PC-3 (cell line): ENCODE measurements around the gene XCL2. TPM values are rescaled to one million over a fixed set of nuclear protein-coding genes. Genes with fewer than 3 reads are reported as not detected.
"Not testable (repeated sequence)": the region's sequence is repeated elsewhere in the genome, so short reads cannot be mapped to it uniquely, and the experiment has no call there.

Source experiments
- ATAC-seq: fragments of 200-7000 bp; cut with Tn5 transposase; 2 replicates; pipeline ENCODE4 v1.9.1; 2020; ENCODE audit warnings: mild to moderate bottlenecking, moderate library complexity
- BruUV-seq: library from RNA; stranded (reverse); fragments of 400-500 nt; replicated peaks from 2 replicates; lab custom pipeline; 2021; lab: Mats Ljungman, UMichigan
- CTCF ChIA-PET: fragments of 300-600 bp; sonication (Branson Sonifier 250); formaldehyde crosslinking; loops from one replicate; lab custom pipeline; 2022; ENCODE audit warnings: antibody characterized with exemption; lab: Charles Lee
- POLR2A ChIA-PET: fragments of 300-600 bp; sonication (Branson Sonifier 250); formaldehyde crosslinking; loops from one replicate; lab custom pipeline; 2022; ENCODE audit warnings: antibody characterized with exemption; ENCODE audit not compliant: unreplicated experiment; lab: Charles Lee
- DNase-seq: peaks from one replicate; pipeline ENCODE4 v3.0.0-alpha.2; 2015
- H2AFZ ChIP-seq: fragments of 300-600 bp; sonication (generic); 2 replicates; pipeline ENCODE4 v1.6.0; 2016; ENCODE audit warnings: antibody characterized with exemption, low read length
- H3F3A ChIP-seq: fragments of 300-600 bp; sonication (generic); one replicate; pipeline ENCODE4 v1.6.0; 2017; ENCODE audit warnings: antibody characterized with exemption, low read length, control low read depth, mild to moderate bottlenecking; ENCODE audit not compliant: unreplicated experiment
- H3K27ac ChIP-seq: fragments of 300-600 bp; sonication (generic); 2 replicates; pipeline ENCODE4 v1.5.1; 2016; ENCODE audit warnings: mild to moderate bottlenecking, low read length
- H3K27me3 ChIP-seq: fragments of 300-600 bp; sonication (generic); 2 replicates; pipeline ENCODE4 v1.6.1; 2016; ENCODE audit warnings: low read length, mixed read lengths
- H3K36me3 ChIP-seq: fragments of 300-600 bp; sonication (generic); 2 replicates; pipeline ENCODE4 v1.6.1; 2016; ENCODE audit warnings: low read depth, mixed run types, low read length, mixed read lengths
- H3K4me1 ChIP-seq: fragments of 300-600 bp; sonication (generic); 2 replicates; pipeline ENCODE4 v1.5.1; 2016; ENCODE audit warnings: low read length; ENCODE audit not compliant: insufficient read depth
- H3K4me2 ChIP-seq: fragments of 300-600 bp; sonication (generic); 2 replicates; pipeline ENCODE4 v1.6.0; 2016; ENCODE audit warnings: low read length
- H3K4me3 ChIP-seq: fragments of 300-600 bp; sonication (generic); 2 replicates; pipeline ENCODE4 v1.5.1; 2016; ENCODE audit warnings: mild to moderate bottlenecking, low read length, mixed read lengths
- H3K79me2 ChIP-seq: fragments of 300-600 bp; sonication (generic); 2 replicates; pipeline ENCODE4 v1.6.1; 2017; ENCODE audit warnings: low read length, mixed read lengths
- H3K9ac ChIP-seq: fragments of 300-600 bp; sonication (generic); 2 replicates; pipeline ENCODE4 v1.6.0; 2016; ENCODE audit warnings: mild to moderate bottlenecking, low read length
- H3K9me2 ChIP-seq: fragments of 300-600 bp; sonication (generic); replicated peaks from 2 replicates; pipeline ENCODE4 v1.6.1; 2016; ENCODE audit warnings: mixed run types, low read length, mixed read lengths
- H3K9me3 ChIP-seq: fragments of 300-600 bp; sonication (generic); 2 replicates; pipeline ENCODE4 v1.6.1; 2016; ENCODE audit warnings: low read length, mixed read lengths
- H4K20me1 ChIP-seq: fragments of 300-600 bp; sonication (generic); 2 replicates; pipeline ENCODE4 v1.6.1; 2016; ENCODE audit warnings: low read length, mixed read lengths
- CTCF ChIP-seq: fragments of 300-600 bp; sonication (generic); conservative IDR thresholded peaks from 2 replicates; pipeline ENCODE4 v1.5.1; 2017; ENCODE audit warnings: antibody characterized with exemption, low read depth, mild to moderate bottlenecking, low read length
- EZH2 ChIP-seq: fragments of 300-600 bp; sonication (generic); IDR thresholded peaks from one replicate; pipeline ENCODE4 v1.6.1; 2017; ENCODE audit warnings: antibody characterized with exemption, mild to moderate bottlenecking, low read length; ENCODE audit not compliant: unreplicated experiment
- EZH2phosphoT487 ChIP-seq: fragments of 300-600 bp; sonication (generic); IDR thresholded peaks from 2 replicates; pipeline ENCODE4 v1.6.1; 2018; ENCODE audit warnings: mild to moderate bottlenecking, antibody characterized with exemption, low read length, borderline replicate concordance
- intact Hi-C: fragments of 100-400 bp; cut with micrococcal nuclease; formaldehyde crosslinking; loops from 2 replicates; pipeline ENCODE4 v1.9.0; 2023
- total RNA-seq: library from RNA; depleted of rRNA; stranded (reverse); fragments of >200 nt; gene quantifications from 2 replicates; pipeline ENCODE4 v1.2.3, GENCODE V29; 2014

The XCL2 gene
- total RNA-seq, 1 experiment from 2014 or later: not detected

DNA sequence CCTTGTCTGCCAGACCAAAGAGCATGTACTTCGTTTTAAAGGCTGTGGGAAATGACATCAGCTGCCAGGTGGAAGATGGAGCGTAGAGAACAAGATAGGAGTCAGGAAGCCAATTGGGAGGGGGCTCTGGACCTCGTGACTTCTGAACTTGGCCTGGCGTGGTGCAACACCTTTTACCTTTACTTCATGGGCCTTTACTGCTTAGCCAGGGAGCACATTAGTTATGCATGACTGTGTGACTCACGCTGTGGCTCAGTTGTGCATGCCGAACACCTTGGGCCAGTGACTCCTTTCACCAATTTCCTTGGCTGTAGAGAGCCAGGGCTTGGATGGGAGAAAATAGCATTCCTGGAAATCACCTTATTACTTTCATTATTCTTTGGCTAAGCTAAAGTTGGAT lies 39.8 kb upstream of the XCL2 start:
- H3F3A ChIP-seq: no peaks in the 10 kb centered on the region
- ChIA-PET CTCF (no interaction called here), POLR2A (no interaction called here)
- H3K9me3 ChIP-seq: no peaks in the 10 kb centered on the region
- no peaks in the 10 kb centered on the region for H3K36me3 ChIP-seq
- BruUV-seq: no TSS peak
- no peak overlapping the region for H3K4me3 ChIP-seq
- no peaks in the 10 kb centered on the region for H3K27me3 ChIP-seq
- no peaks in the 10 kb centered on the region for H4K20me1 ChIP-seq
- no peak for TF ChIP-seq EZH2phosphoT487
- no peak for TF ChIP-seq CTCF
- no peak for TF ChIP-seq EZH2
- no peak for DNase-seq
- H3K9ac ChIP-seq: no peak overlapping the region
- no peak overlapping the region for H2AFZ ChIP-seq
- intact Hi-C loops: no loop called here
- H3K4me1 ChIP-seq: peaks cover 20% of the 10 kb centered on the region
- ATAC-seq: no peak
- no peaks in the 10 kb centered on the region for H3K79me2 ChIP-seq
- no peaks in the 10 kb centered on the region for H3K9me2 ChIP-seq
- no peak overlapping the region for H3K4me2 ChIP-seq
- no peak overlapping the region for H3K27ac ChIP-seq

- Histone ChIP-seq H3K27me3 (no peaks in the 10 kb centered on the region), H3K27ac (no peak overlapping the region), H3K36me3 (no peaks in the 10 kb centered on the region), H3K9me3 (no peaks in the 10 kb centered on the region), H4K20me1 (no peaks in the 10 kb centered on the region), H3K79me2 (no peaks in the 10 kb centered on the region), H3K4me3 (no peak overlapping the region), H3K4me1 (peaks cover 20% of the 10 kb centered on the region), H3K9me2 (no peaks in the 10 kb centered on the region), H3K4me2 (peak overlapping the region; percentile 0; the same call in 1 of the 2 replicates), H3F3A (no peaks in the 10 kb centered on the region), H3K9ac (no peak overlapping the region), H2AFZ (no peak overlapping the region)
- ATAC-seq (peak; percentile 47), DNase-seq (peak; percentile 55)
- intact Hi-C loops: no loop called here
- POLR2A ChIA-PET: no interaction called here
- CTCF ChIA-PET: no interaction called here
- BruUV-seq: no TSS peak
- no peak for TF ChIP-seq CTCF
- no peak for TF ChIP-seq EZH2phosphoT487
- no peak for TF ChIP-seq EZH2
These were observed 39.0 kb upstream of the XCL2 start for GRCh38 chr1:168582688-168583336.

GRCh38 chr1:168581817-168582572 lies 38.2 kb upstream of the XCL2 start:
- Histone ChIP-seq H3K27ac (no peak overlapping the region), H3K79me2 (no peaks in the 10 kb centered on the region), H3K9me2 (no peaks in the 10 kb centered on the region), H3K4me3 (no peak overlapping the region), H3K9me3 (no peaks in the 10 kb centered on the region), H3K4me2 (no peak overlapping the region), H4K20me1 (no peaks in the 10 kb centered on the region), H3F3A (no peaks in the 10 kb centered on the region), H3K36me3 (no peaks in the 10 kb centered on the region), H3K4me1 (peaks cover 20% of the 10 kb centered on the region), H3K27me3 (no peaks in the 10 kb centered on the region), H3K9ac (no peak overlapping the region), H2AFZ (no peak overlapping the region)
- no peak for DNase-seq
- TF ChIP-seq CTCF (no peak), EZH2 (no peak)
- CTCF ChIA-PET: no interaction called here
- intact Hi-C loops: no loop called here
- POLR2A ChIA-PET: no interaction called here
- no TSS peak for BruUV-seq
- ATAC-seq: no peak

GRCh38 chr1:168580991-168581390 lies 37.2 kb upstream of the XCL2 start:
- CTCF ChIA-PET, H3K9me3 ChIP-seq, H3F3A ChIP-seq, H3K79me2 ChIP-seq, intact Hi-C loops, H3K4me2 ChIP-seq, H3K9me2 ChIP-seq, H3K27me3 ChIP-seq, POLR2A ChIA-PET, BruUV-seq, H2AFZ ChIP-seq, H3K9ac ChIP-seq, H3K36me3 ChIP-seq, H3K4me3 ChIP-seq, DNase-seq, H4K20me1 ChIP-seq, ATAC-seq, H3K27ac ChIP-seq: not testable (repeated sequence)
- H3K4me1 ChIP-seq: peaks cover 20% of the 10 kb centered on the region
